T-helper 2 cell treated with Interferon-gamma antibody and Interleukin-4, amounts not matched to agents 5 μg/mL and 100 μg/mL, for 36 hours (primary cell): ENCODE data around the gene CAMK2D.
"Not testable (repeated sequence)": the region's sequence is repeated elsewhere in the genome, so short reads cannot be mapped to it uniquely, and the experiment has no call there.

Source experiments
- DNase-seq: peaks from one replicate; pipeline ENCODE4 v3.0.0; 2021; ENCODE audit warnings: low spot score
- H3K27ac Mint-ChIP-seq: one replicate; pipeline ENCODE4 v1.8.0; 2021; ENCODE audit warnings: mild to moderate bottlenecking, mixed read lengths
- H3K27me3 Mint-ChIP-seq: one replicate; pipeline ENCODE4 v1.8.0; 2021; ENCODE audit warnings: low read depth, mixed read lengths
- H3K36me3 Mint-ChIP-seq: one replicate; pipeline ENCODE4 v1.8.0; 2021; ENCODE audit warnings: low read depth, mixed read lengths
- H3K4me1 Mint-ChIP-seq: one replicate; pipeline ENCODE4 v1.8.0; 2021; ENCODE audit warnings: low read depth, mixed read lengths
- H3K4me3 Mint-ChIP-seq: one replicate; pipeline ENCODE4 v1.8.0; 2022; ENCODE audit warnings: mild to moderate bottlenecking, moderate library complexity, mixed read lengths
- H3K9me3 Mint-ChIP-seq: one replicate; pipeline ENCODE4 v1.8.0; 2021; ENCODE audit warnings: mixed read lengths

The CAMK2D gene

GRCh38 chr4:113697429-113697828 lies 64.1 kb downstream of the CAMK2D start:
- no peak overlapping the region for H3K4me3 Mint-ChIP-seq
- H3K36me3 Mint-ChIP-seq: peaks cover 15% of the 10 kb centered on the region
- H3K9me3 Mint-ChIP-seq: no peaks in the 10 kb centered on the region
- H3K27ac Mint-ChIP-seq: no peak overlapping the region
- H3K27me3 Mint-ChIP-seq: no peaks in the 10 kb centered on the region
- H3K4me1 Mint-ChIP-seq: peaks cover 16% of the 10 kb centered on the region
- no peak for DNase-seq

- Mint-ChIP-seq H3K27ac (no peak overlapping the region), H3K36me3 (peaks cover 11% of the 10 kb centered on the region), H3K4me1 (peaks cover 17% of the 10 kb centered on the region), H3K9me3 (no peaks in the 10 kb centered on the region), H3K27me3 (no peaks in the 10 kb centered on the region), H3K4me3 (no peak overlapping the region)
- no peak for DNase-seq
Measured at GRCh38 chr4:113695328-113696169, 66.0 kb downstream of the CAMK2D start.

GRCh38 chr4:113694008-113694407 lies 67.5 kb downstream of the CAMK2D start:
- peaks cover 23% of the 10 kb centered on the region for H3K4me1 Mint-ChIP-seq
- no peak for DNase-seq
- no peaks in the 10 kb centered on the region for H3K27me3 Mint-ChIP-seq
- no peak overlapping the region for H3K4me3 Mint-ChIP-seq
- H3K36me3 Mint-ChIP-seq: peaks cover 17% of the 10 kb centered on the region
- H3K9me3 Mint-ChIP-seq: no peaks in the 10 kb centered on the region
- H3K27ac Mint-ChIP-seq: no peak overlapping the region

- Mint-ChIP-seq H3K36me3 (peaks cover 24% of the 10 kb centered on the region), H3K27ac (peak overlapping the region; percentile 11), H3K27me3 (no peaks in the 10 kb centered on the region), H3K4me3 (peak overlapping the region; percentile 30), H3K9me3 (no peaks in the 10 kb centered on the region), H3K4me1 (peaks cover 31% of the 10 kb centered on the region)
- no peak for DNase-seq
Measured at GRCh38 chr4:113692809-113693411, 68.6 kb downstream of the CAMK2D start.

GRCh38 chr4:113691676-113692075 lies 69.9 kb downstream of the CAMK2D start:
- no peak for DNase-seq
- Mint-ChIP-seq H3K4me3 (no peak overlapping the region), H3K36me3 (peaks cover 32% of the 10 kb centered on the region), H3K4me1 (peaks cover 40% of the 10 kb centered on the region), H3K27me3 (no peaks in the 10 kb centered on the region), H3K27ac (no peak overlapping the region), H3K9me3 (no peaks in the 10 kb centered on the region)

GRCh38 chr4:113689394-113689793 lies 72.1 kb downstream of the CAMK2D start:
- Mint-ChIP-seq H3K4me1 (peaks cover 51% of the 10 kb centered on the region), H3K4me3 (no peak overlapping the region)

GRCh38 chr4:113687067-113687718 lies 74.3 kb downstream of the CAMK2D start:
- DNase-seq: no peak
- Mint-ChIP-seq H3K9me3 (no peaks in the 10 kb centered on the region), H3K4me1 (peaks cover 57% of the 10 kb centered on the region), H3K4me3 (peak overlapping the region; percentile 72), H3K27me3 (no peaks in the 10 kb centered on the region), H3K36me3 (peaks cover 34% of the 10 kb centered on the region), H3K27ac (peak overlapping the region; percentile 68)

More at GRCh38 chr4:113689394-113689793, 72.1 kb downstream of the CAMK2D start:
- no peak for DNase-seq
- Mint-ChIP-seq H3K36me3 (peaks cover 34% of the 10 kb centered on the region), H3K9me3 (no peaks in the 10 kb centered on the region), H3K27ac (no peak overlapping the region), H3K27me3 (no peaks in the 10 kb centered on the region)

GRCh38 chr4:113685157-113685556 lies 76.4 kb downstream of the CAMK2D start:
- H3K9me3 Mint-ChIP-seq: peaks cover 16% of the 10 kb centered on the region
- H3K27me3 Mint-ChIP-seq, DNase-seq: not testable (repeated sequence)
- peak overlapping the region; percentile 92 for H3K27ac Mint-ChIP-seq
- H3K4me1 Mint-ChIP-seq: peaks cover 55% of the 10 kb centered on the region
- H3K36me3 Mint-ChIP-seq: peaks cover 47% of the 10 kb centered on the region
- H3K4me3 Mint-ChIP-seq: peak overlapping the region; percentile 67

- Mint-ChIP-seq H3K4me3 (peak overlapping the region; percentile 67), H3K27me3 (no peaks in the 10 kb centered on the region), H3K27ac (peak overlapping the region; percentile 92), H3K4me1 (peaks cover 53% of the 10 kb centered on the region), H3K36me3 (peaks cover 45% of the 10 kb centered on the region), H3K9me3 (peaks cover 16% of the 10 kb centered on the region)
- DNase-seq: peak; percentile 49
Measured at GRCh38 chr4:113684534-113685091, 76.9 kb downstream of the CAMK2D start.

GRCh38 chr4:113682730-113683537 lies 78.6 kb downstream of the CAMK2D start:
- Mint-ChIP-seq H3K36me3 (peaks cover 39% of the 10 kb centered on the region), H3K27ac (peak overlapping the region; percentile 92), H3K27me3 (no peaks in the 10 kb centered on the region)

GRCh38 chr4:113678641-113679040 lies 82.9 kb downstream of the CAMK2D start:
- no peak for DNase-seq
- Mint-ChIP-seq H3K4me1 (peaks cover 48% of the 10 kb centered on the region), H3K9me3 (peaks cover 16% of the 10 kb centered on the region), H3K27ac (no peak overlapping the region), H3K27me3 (no peaks in the 10 kb centered on the region), H3K36me3 (peaks cover 50% of the 10 kb centered on the region), H3K4me3 (no peak overlapping the region)

More at GRCh38 chr4:113682730-113683537, 78.6 kb downstream of the CAMK2D start:
- DNase-seq: peak; percentile 86
- H3K4me3 Mint-ChIP-seq: peak overlapping the region; percentile 67
- H3K4me1 Mint-ChIP-seq: peaks cover 50% of the 10 kb centered on the region
- H3K9me3 Mint-ChIP-seq: peaks cover 16% of the 10 kb centered on the region

GRCh38 chr4:113677325-113677724 lies 84.2 kb downstream of the CAMK2D start:
- Mint-ChIP-seq H3K4me3 (peak overlapping the region; percentile 17), H3K36me3 (peaks cover 48% of the 10 kb centered on the region), H3K4me1 (peaks cover 46% of the 10 kb centered on the region), H3K27me3 (no peaks in the 10 kb centered on the region), H3K27ac (peak overlapping the region; percentile 15), H3K9me3 (peaks cover 16% of the 10 kb centered on the region)
- DNase-seq: no peak
